ENCODE results near the gene OSBP2.
A peak's percentile ranks its signal among the peaks of the same experiment; 100 is the strongest.

OSBP2 gene

GRCh38 chr22:30806391-30806861, 111.8 kb downstream of the OSBP2 start:
- DNase-seq (ENCODE audit: insufficient read length, low spot score) (no peak), FAIRE-seq (no peak)
- no peak for TF ChIP-seq CTCF (IDR thresholded peaks at IDR 0.05; ENCODE audit: insufficient read depth, missing control alignments)

GRCh38 chr22:30809086-30809485, 114.4 kb downstream of the OSBP2 start:
- DNase-seq (ENCODE audit: insufficient read length, low spot score) (no peak), FAIRE-seq (no peak)
- TF ChIP-seq CTCF (IDR thresholded peaks at IDR 0.05; ENCODE audit: insufficient read depth, missing control alignments): no peak

GRCh38 chr22:30810105-30810504, 115.4 kb downstream of the OSBP2 start:
- TF ChIP-seq CTCF (IDR thresholded peaks at IDR 0.05; ENCODE audit: insufficient read depth, missing control alignments): no peak
- FAIRE-seq (no peak), DNase-seq (ENCODE audit: insufficient read length, low spot score) (no peak)

GRCh38 chr22:30813936-30814335, 119.3 kb downstream of the OSBP2 start:
- no peak for FAIRE-seq
- no peak for DNase-seq (ENCODE audit: insufficient read length, low spot score)
- no peak for TF ChIP-seq CTCF (IDR thresholded peaks at IDR 0.05; ENCODE audit: insufficient read depth, missing control alignments)

GRCh38 chr22:30816413-30816812, 121.7 kb downstream of the OSBP2 start:
- FAIRE-seq (no peak), DNase-seq (ENCODE audit: insufficient read length, low spot score) (no peak)
- peak; percentile 6 for TF ChIP-seq CTCF (IDR thresholded peaks at IDR 0.05; ENCODE audit: insufficient read depth, missing control alignments)

GRCh38 chr22:30821381-30821780, 126.7 kb downstream of the OSBP2 start:
- no peak for TF ChIP-seq CTCF (IDR thresholded peaks at IDR 0.05; ENCODE audit: insufficient read depth, missing control alignments)
- DNase-seq (ENCODE audit: insufficient read length, low spot score) (no peak), FAIRE-seq (no peak)

- no peak for TF ChIP-seq CTCF (IDR thresholded peaks at IDR 0.05; ENCODE audit: insufficient read depth, missing control alignments)
- DNase-seq (ENCODE audit: insufficient read length, low spot score) (no peak), FAIRE-seq (no peak)
Observed at GRCh38 chr22:30821863-30822215, 127.2 kb downstream of the OSBP2 start.
